Fibroblast of villous mesenchyme (primary cell): Measurements from ENCODE around the gene CMIP. TPM values are rescaled to one million over a fixed set of nuclear protein-coding genes. Genes with fewer than 3 reads are reported as not detected.

Source experiments
- DNase-seq: peaks from one replicate; pipeline ENCODE4 v3.0.0-alpha.2; 2010; ENCODE audit warnings: low read depth
- H3K4me3 ChIP-seq: 2 replicates; pipeline ENCODE4 v1.5.1; 2011; ENCODE audit warnings: low read depth, mild to moderate bottlenecking, low read length
- total RNA-seq: library from RNA; depleted of rRNA; stranded (reverse); fragments of >200 nt; gene quantifications from 2 replicates; pipeline ENCODE4 v1.2.3, GENCODE V29; 2012
- TF ChIP-seq, protein P1 (sequence below): IDR thresholded peaks from 2 replicates; pipeline ENCODE4 v1.5.1; 2012; ENCODE audit warnings: low read depth, mild to moderate bottlenecking, low read length; ENCODE audit not compliant: insufficient read depth

CMIP gene
- total RNA-seq, 1 donor = 7.8 TPM

DNA sequence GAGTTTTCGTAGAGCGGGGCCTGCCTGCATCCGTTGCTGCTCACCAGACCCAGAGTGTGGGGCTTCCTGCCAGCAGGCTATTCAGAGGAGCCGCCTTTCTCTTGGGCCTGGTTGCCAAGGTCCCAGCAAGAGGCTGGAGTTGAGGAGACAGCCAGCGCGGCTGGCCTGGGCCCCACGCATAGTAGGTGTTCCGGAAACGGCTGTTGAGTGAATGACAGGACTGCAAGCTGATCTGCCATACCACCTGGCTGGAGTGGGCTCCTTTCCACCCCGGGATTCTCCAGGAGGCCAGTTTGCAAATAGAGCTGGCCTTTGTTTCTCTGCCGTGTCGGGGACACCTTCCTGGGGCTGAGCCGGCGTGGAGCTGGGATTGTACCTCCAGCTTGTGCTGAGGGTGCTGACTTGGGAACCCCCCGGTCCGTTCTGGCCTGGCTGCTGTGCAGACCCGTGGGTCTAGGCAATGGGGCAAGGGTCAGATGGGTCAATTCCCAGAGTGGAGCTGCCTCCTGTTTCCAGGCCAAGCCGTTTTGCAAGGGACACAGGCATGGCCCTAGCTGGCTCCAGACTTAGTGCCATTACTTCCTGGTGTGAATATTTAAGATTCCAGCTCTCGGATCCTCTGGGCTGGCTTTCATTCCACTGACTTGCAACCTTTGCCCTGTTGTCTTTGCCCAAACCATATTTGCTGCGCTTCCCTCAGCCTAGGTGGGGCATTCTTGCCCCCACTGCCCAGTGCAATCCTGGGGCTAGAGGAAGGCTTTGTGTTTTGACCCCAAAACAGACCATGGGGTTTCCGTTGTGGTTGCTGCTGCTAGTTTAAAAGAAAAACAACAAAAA lies 68.8 kb downstream of the CMIP start:
- peak; percentile 26 for DNase-seq
- no peak overlapping the region for H3K4me3 ChIP-seq
- TF ChIP-seq, protein P1, sequence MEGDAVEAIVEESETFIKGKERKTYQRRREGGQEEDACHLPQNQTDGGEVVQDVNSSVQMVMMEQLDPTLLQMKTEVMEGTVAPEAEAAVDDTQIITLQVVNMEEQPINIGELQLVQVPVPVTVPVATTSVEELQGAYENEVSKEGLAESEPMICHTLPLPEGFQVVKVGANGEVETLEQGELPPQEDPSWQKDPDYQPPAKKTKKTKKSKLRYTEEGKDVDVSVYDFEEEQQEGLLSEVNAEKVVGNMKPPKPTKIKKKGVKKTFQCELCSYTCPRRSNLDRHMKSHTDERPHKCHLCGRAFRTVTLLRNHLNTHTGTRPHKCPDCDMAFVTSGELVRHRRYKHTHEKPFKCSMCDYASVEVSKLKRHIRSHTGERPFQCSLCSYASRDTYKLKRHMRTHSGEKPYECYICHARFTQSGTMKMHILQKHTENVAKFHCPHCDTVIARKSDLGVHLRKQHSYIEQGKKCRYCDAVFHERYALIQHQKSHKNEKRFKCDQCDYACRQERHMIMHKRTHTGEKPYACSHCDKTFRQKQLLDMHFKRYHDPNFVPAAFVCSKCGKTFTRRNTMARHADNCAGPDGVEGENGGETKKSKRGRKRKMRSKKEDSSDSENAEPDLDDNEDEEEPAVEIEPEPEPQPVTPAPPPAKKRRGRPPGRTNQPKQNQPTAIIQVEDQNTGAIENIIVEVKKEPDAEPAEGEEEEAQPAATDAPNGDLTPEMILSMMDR = no peak

DNA sequence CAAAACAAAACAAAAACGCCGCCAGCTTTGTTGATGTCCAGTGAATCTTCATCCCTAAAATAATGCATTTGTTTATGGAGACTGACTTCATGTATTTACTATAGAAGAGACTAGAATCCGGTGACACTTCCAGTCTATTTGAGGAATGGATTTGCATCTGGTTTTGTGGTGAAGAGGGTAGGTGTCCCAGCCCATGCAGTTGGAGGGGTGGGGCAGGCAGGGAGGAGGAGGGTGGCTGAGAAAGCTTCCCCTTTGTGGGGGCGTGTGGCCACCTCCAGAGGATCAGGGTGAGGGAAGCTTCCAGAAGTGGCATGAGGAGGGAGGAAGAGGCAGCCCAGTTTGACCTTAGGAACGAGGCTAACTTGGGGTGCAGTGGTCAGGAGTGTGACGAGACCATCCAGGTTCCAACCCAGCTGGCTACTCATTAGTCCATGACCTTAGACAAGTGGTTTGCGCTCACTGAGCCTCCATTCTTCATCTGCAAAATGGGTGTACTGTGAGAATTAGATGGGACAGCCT lies 69.5 kb downstream of the CMIP start:
- no peak overlapping the region for H3K4me3 ChIP-seq
- TF ChIP-seq, protein P1 = no peak
- peak; percentile 54 for DNase-seq

DNA sequence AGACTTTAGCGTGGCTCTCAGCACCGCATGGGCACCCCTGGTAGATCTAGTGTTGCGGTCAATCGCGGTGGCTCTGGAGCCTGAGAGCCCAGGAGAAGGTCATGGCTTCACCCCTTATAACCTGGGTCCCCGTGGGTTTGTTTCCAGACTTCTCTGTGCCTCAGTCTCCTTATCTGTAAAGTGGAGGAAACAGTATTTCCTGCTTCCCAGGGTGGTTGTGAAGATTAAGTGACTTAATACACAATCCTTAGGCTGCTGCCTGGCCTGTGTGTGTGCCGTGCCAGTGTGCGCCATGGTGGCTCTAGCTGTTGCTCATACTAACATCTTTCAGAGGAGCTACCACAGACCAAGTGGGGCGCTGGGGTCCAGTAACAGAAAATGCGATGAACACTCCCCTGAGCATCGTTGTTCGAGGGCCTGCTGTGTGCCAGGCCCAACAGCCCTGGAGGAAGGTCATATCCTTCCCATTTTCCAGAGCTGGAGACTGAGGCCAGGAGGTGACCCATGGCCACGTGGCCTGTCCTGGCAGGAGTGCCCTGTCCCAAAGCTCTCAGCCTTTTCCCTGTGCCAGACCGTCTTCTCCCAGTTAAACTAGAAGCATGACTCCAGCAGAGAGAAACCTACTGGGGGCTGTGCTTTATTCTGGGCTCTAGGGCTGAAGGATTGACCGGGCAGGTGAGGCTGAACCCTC lies 70.1 kb downstream of the CMIP start:
- TF ChIP-seq, protein P1 = no peak
- DNase-seq = no peak
- H3K4me3 ChIP-seq = no peak overlapping the region

DNA sequence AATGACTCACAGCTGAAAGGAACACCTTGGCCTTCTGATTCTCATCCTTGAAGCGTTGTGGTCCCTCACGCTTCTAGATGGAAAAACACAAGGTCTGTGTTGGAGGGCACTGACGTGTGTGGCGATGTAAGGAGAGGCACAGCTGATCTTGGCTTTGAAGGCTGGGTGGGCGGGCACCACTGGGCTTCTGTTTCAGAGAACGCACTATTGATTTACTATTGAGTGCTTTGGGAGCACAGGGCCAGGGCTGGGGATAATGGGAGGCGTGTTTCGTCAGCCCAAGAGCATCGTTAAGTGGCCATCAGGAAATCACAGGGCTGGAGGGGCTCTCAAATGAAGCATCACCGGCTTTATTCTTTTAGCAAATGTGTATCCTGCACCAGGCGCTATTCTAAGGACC lies 70.7 kb downstream of the CMIP start:
- TF ChIP-seq, protein P1 = no peak
- H3K4me3 ChIP-seq = no peak overlapping the region
- no peak for DNase-seq

DNA sequence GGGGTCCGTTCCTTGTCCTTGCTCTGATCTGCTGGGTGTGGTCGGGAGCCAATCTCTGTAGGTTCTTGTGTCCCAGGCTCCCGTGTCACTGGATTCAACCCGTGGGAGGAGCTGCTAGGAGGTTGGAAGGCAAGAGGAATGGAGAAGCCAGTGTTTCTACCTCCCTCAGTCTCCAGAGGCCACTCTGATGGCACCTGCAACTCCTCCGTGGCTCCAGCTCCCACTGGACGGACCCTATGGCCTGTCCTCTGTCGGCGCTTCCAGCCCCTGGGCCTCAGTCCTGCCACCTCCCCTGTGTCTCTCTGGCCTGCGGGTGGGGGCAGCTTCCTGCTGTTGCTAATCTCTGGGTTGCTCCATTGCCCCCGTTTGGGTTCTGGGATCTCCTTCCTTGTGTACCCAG lies 71.1 kb downstream of the CMIP start:
- H3K4me3 ChIP-seq = no peak overlapping the region
- DNase-seq = no peak
- TF ChIP-seq, protein P1 = no peak

DNA sequence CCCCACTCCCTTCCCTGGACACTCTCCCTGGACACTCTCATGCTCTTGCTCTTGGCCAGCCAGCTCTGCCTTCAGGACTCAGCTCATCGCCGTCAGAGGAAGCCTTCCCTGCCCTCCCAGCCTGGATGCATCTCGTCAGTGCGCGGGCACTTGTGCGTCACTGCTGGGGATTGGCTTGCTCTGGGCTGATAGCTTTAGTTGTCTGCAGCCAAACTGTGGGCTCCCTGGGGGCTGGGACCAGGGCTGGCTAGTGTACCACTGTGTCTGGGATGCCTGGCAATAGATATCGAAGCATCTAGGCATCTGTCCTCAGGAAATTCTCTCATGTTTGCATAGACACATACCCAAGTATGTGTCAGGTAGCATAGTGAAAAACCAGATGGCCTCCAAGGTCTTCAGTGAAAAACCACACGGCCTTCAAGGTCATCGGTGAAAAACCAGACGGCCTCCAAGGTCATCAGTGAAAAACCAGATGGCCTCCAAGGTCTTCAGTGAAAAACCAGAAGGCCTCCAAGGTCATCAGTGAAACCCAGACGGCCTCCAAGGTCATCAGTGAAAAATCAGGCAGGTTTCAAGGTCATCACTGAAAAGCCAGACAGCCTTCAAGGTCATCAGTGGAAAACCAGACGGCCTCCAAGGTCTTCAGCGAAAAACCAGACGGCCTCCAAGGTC lies 72.0 kb downstream of the CMIP start:
- DNase-seq = no peak
- TF ChIP-seq, protein P1 = no peak
- H3K4me3 ChIP-seq = no peak overlapping the region
